ENCODE results near the gene MIOX. TPM values are rescaled to one million over a fixed set of nuclear protein-coding genes. Genes with fewer than 3 reads are reported as not detected.

Gene MIOX
- total and polyA plus RNA-seq, 10 of the 15 experiments (the other 5 are each of a cell fraction or from before 2014, with no cell fraction given), result 0.10 to 0.31 TPM; not detected in 8

DNA sequence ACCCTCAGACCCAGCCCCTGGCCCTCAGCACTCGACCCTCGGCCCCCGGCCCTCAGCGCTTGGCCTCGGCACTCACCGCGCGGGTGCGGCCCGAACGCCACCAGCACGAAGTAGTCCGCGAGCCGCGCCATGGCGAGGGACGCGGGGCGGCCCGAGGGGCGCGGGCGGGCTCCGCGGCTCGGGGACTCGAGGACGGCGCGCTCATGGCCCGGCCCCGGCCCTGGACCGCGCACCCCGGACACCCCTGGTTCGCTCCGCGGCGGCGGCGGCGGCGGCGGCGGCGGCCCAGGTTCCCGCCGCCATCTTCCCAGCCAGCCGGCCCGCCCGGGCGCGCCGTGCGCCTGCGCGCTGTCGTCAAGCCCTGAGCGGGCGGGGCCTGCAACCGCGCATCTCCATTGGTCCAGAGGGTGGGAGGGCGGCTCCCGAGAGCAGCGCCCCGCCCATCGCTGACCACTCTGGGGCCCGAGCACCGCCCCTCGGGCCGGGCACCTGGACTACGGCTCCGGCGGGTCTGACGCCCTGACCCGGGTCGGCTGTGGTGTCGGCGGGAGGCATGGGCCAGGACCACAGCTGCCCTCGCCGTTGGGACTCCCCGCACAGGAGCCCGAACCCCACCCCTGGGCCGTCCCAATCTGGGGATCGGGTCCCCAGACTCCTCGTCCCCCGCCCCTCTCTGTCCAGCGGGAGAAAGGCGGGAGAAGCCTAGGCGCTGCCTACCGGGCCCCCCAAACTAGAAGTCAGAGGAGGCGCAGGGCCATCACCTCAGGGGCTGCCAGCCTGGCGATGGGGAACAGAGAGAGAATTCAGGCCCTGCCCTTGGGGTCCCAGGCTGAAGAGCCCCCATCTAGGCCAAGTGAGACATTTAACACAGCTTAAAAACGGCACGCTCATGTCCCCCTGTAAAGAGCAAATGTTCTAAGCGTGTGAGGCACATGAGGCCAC, 11.7 kb upstream of the MIOX start, which contains the start of gene SBF1 (continued):
- TF ChIP-seq ESRRA (IDR thresholded peaks at IDR 0.05; ENCODE audit: low read length) (no peak), NR2F1 (conservative IDR thresholded peaks at IDR 0.05) (peak; percentile 32; the same call in 1 of the 2 replicates), SP1 (IDR thresholded peaks at IDR 0.05; ENCODE audit: low read depth, low read length) (peak; percentile 78), SMARCA5 (IDR thresholded peaks at IDR 0.05) (peak; percentile 32; the same call in 1 of the 2 replicates), IRF4 (IDR thresholded peaks at IDR 0.05; ENCODE audit: low read depth, low read length) (no peak), IKZF1 (conservative IDR thresholded peaks at IDR 0.05) (peak; percentile 49; the same call in 1 of the 2 replicates), BHLHE40 (IDR thresholded peaks at IDR 0.05; ENCODE audit: borderline replicate concordance in 1 of 2, low read depth in 2 of 2, low read length in 1 of 2) (0 out of 4 replicates have a peak, but pooled peaks of 1 of the 2 experiments have one; percentile 25), ZNF274 (IDR thresholded peaks at IDR 0.05; ENCODE audit: insufficient read depth, insufficient read length) (no peak), POLR2A (IDR thresholded peaks at IDR 0.05; ENCODE audit: low read depth, low read length) (peak; percentile 63), GATAD2B (conservative IDR thresholded peaks at IDR 0.05; ENCODE audit: low read depth) (peak; percentile 68; the same call in 1 of the 2 replicates), GABPA (IDR thresholded peaks at IDR 0.05; ENCODE audit: low read depth) (no peak), SRF (IDR thresholded peaks at IDR 0.05; ENCODE audit: low read depth in 2 of 2, low read length in 2 of 2) (no peak), YY1 (IDR thresholded peaks at IDR 0.05; ENCODE audit: low read depth, low read length) (peak; percentile 93), ZNF207 (IDR thresholded peaks at IDR 0.05; ENCODE audit: borderline replicate concordance) (no peak), NFYB (IDR thresholded peaks at IDR 0.05; ENCODE audit: insufficient read depth, low read depth, low read length) (peak; percentile 55; the same call in 1 of the 2 replicates)
- TF ChIP-seq, protein P1, sequence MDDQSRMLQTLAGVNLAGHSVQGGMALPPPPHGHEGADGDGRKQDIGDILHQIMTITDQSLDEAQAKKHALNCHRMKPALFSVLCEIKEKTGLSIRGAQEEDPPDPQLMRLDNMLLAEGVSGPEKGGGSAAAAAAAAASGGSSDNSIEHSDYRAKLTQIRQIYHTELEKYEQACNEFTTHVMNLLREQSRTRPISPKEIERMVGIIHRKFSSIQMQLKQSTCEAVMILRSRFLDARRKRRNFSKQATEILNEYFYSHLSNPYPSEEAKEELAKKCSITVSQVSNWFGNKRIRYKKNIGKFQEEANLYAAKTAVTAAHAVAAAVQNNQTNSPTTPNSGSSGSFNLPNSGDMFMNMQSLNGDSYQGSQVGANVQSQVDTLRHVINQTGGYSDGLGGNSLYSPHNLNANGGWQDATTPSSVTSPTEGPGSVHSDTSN (IDR thresholded peaks at IDR 0.05; ENCODE audit: insufficient replicate concordance, low read depth, low read length), result no peak
- TF ChIP-seq, protein P2, sequence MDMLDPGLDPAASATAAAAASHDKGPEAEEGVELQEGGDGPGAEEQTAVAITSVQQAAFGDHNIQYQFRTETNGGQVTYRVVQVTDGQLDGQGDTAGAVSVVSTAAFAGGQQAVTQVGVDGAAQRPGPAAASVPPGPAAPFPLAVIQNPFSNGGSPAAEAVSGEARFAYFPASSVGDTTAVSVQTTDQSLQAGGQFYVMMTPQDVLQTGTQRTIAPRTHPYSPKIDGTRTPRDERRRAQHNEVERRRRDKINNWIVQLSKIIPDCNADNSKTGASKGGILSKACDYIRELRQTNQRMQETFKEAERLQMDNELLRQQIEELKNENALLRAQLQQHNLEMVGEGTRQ (IDR thresholded peaks at IDR 0.05; ENCODE audit: borderline replicate concordance, low read depth, low read length), result no peak
- TF ChIP-seq, protein P3, sequence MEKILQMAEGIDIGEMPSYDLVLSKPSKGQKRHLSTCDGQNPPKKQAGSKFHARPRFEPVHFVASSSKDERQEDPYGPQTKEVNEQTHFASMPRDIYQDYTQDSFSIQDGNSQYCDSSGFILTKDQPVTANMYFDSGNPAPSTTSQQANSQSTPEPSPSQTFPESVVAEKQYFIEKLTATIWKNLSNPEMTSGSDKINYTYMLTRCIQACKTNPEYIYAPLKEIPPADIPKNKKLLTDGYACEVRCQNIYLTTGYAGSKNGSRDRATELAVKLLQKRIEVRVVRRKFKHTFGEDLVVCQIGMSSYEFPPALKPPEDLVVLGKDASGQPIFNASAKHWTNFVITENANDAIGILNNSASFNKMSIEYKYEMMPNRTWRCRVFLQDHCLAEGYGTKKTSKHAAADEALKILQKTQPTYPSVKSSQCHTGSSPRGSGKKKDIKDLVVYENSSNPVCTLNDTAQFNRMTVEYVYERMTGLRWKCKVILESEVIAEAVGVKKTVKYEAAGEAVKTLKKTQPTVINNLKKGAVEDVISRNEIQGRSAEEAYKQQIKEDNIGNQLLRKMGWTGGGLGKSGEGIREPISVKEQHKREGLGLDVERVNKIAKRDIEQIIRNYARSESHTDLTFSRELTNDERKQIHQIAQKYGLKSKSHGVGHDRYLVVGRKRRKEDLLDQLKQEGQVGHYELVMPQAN (conservative IDR thresholded peaks at IDR 0.05), result peak; percentile 58
- TF ChIP-seq, protein P4, sequence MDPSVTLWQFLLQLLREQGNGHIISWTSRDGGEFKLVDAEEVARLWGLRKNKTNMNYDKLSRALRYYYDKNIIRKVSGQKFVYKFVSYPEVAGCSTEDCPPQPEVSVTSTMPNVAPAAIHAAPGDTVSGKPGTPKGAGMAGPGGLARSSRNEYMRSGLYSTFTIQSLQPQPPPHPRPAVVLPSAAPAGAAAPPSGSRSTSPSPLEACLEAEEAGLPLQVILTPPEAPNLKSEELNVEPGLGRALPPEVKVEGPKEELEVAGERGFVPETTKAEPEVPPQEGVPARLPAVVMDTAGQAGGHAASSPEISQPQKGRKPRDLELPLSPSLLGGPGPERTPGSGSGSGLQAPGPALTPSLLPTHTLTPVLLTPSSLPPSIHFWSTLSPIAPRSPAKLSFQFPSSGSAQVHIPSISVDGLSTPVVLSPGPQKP (IDR thresholded peaks at IDR 0.05; ENCODE audit: low read depth, low read length), result no peak
